ENCODE data around the gene BCL2. TPM values are rescaled to one million over a fixed set of nuclear protein-coding genes. Genes with fewer than 3 reads are reported as not detected.
A peak's percentile ranks its signal among the peaks of the same experiment; 100 is the strongest.

Gene BCL2
- total RNA-seq, 4 donors from 2014 or later = 25.2 to 39.0 (median 36.1) TPM

DNA sequence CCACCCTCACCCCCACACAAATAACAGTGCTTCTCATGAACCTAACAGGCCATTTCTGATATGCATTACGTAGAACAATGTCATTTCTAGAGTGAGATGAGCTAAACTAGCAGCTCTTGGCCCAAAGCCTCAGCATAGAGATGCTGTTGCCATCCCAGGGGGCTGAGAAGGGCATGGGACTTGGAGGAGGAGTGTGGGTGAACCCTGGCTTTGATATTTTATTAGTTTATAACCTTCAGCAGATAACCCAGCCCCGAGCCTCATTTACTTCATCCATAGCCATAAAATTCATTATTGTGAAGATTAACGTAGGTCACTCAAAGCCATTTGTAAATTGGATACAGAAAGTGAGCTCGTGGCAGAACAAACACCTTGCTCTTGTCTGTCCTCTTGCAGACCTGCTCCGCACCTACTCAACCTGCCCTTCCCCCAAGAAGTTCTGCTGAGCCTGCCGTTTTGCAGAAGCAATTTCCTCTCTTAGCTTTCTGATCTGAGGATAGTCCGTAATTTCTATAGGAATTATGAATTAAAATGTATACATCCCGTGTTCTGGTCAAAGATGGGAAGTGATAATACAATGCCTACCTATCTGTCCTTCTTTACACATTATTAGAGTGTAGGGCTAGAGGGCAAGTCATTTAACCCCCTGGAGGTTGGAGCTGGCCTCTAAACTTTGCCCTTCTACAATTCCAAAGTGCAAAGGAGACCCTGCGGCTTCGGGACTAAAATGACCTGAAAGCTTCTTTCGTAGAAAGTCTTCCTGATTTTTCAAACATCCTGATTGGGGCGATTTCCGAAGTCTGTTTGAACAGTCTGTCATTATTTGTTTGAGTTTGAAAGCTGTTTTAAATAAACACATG, 187.4 kb downstream of the BCL2 start:
- WGBS = 71% methylated on average over 13 of the region's 13 CpGs
- no peaks in the 10 kb centered on the region for H3K27me3 ChIP-seq
- H3K4me1 ChIP-seq = peaks cover 10 to 24% (median 23%) of the 10 kb centered on the region in 4 donors
- no peak for TF ChIP-seq POLR2A (IDR thresholded peaks at IDR 0.05; ENCODE audit: low read depth)
- TF ChIP-seq EP300 (IDR thresholded peaks at IDR 0.05) = no peak
- TF ChIP-seq CTCF (IDR thresholded peaks at IDR 0.05) = no peak
- TF ChIP-seq POLR2AphosphoS5 (IDR thresholded peaks at IDR 0.05) = no peak
- no peak for DNase-seq (ENCODE audit: extremely low spot score)
- H3K4me3 ChIP-seq = no peak overlapping the region
- H3K27ac ChIP-seq (replicated peaks in 1 of 4) = peak overlapping the region; percentile 11 to 64 (median 58)
- intact Hi-C loops (cut with DNase I) = loop anchor here (2.0 to 5.0 kb wide), 4 partner anchors 45 to 191 kb away; no protein-coding TSS in a partner anchor
- peaks cover 0 to 9% (median 2%) of the 10 kb centered on the region in 4 donors for H3K36me3 ChIP-seq
- H3K9me3 ChIP-seq = no peaks in the 10 kb centered on the region

GRCh38 chr18:63131106-63131958, 188.2 kb downstream of the BCL2 start:
- intact Hi-C loops (cut with DNase I) = loop anchor here (2.0 to 5.0 kb wide), 4 partner anchors 46 to 191 kb away; no protein-coding TSS in a partner anchor
- H3K27ac ChIP-seq (replicated peaks in 1 of 4) = peak overlapping the region; percentile 39 to 64 (median 58)
- 32% methylated on average over 6 of the region's 8 CpGs for WGBS
- H3K4me3 ChIP-seq = peak overlapping the region in 1 of 4 donors; percentile 9
- no peaks in the 10 kb centered on the region for H3K9me3 ChIP-seq
- H3K4me1 ChIP-seq = peaks cover 10 to 24% (median 23%) of the 10 kb centered on the region in 4 donors
- TF ChIP-seq POLR2AphosphoS5 (IDR thresholded peaks at IDR 0.05) = no peak
- no peak for TF ChIP-seq POLR2A (IDR thresholded peaks at IDR 0.05; ENCODE audit: low read depth)
- TF ChIP-seq EP300 (IDR thresholded peaks at IDR 0.05) = no peak
- peak; percentile 68 to 75 (median 71) for TF ChIP-seq CTCF (IDR thresholded peaks at IDR 0.05)
- peaks cover 0 to 13% (median 2%) of the 10 kb centered on the region in 4 donors for H3K36me3 ChIP-seq
- no peaks in the 10 kb centered on the region for H3K27me3 ChIP-seq
- DNase-seq (ENCODE audit: extremely low spot score) = no peak

- no peak overlapping the region for H3K27ac ChIP-seq (replicated peaks in 1 of 4)
Measured at GRCh38 chr18:63130176-63130575, 189.4 kb downstream of the BCL2 start.

More at GRCh38 chr18:63130176-63130575, 189.4 kb downstream of the BCL2 start:
- no peak overlapping the region for H3K4me3 ChIP-seq
- WGBS = 79% methylated on average over 2 of the region's 2 CpGs
- H3K36me3 ChIP-seq = peaks cover 0 to 13% (median 2%) of the 10 kb centered on the region in 4 donors
- H3K9me3 ChIP-seq = no peaks in the 10 kb centered on the region
- TF ChIP-seq CTCF (IDR thresholded peaks at IDR 0.05) (no peak), POLR2A (IDR thresholded peaks at IDR 0.05; ENCODE audit: low read depth) (no peak), POLR2AphosphoS5 (IDR thresholded peaks at IDR 0.05) (no peak)
- no peaks in the 10 kb centered on the region for H3K27me3 ChIP-seq
- intact Hi-C loops (cut with DNase I) = loop anchor here (2.0 to 5.0 kb wide), 4 partner anchors 47 to 193 kb away; no protein-coding TSS in a partner anchor
- no peak for DNase-seq (ENCODE audit: extremely low spot score)
- H3K4me1 ChIP-seq = peaks cover 10 to 24% (median 23%) of the 10 kb centered on the region in 4 donors
